ENCODE results near the gene ALPK1. TPM values are rescaled to one million over a fixed set of nuclear protein-coding genes. Genes with fewer than 3 reads are reported as not detected.
A peak's percentile ranks its signal among the peaks of the same experiment; 100 is the strongest.
"Not testable (repeated sequence)": the region's sequence is repeated elsewhere in the genome, so short reads cannot be mapped to it uniquely, and the experiment has no call there.

The ALPK1 gene
- total RNA-seq, 1 donor from 2014 or later, result 5.5 TPM

DNA sequence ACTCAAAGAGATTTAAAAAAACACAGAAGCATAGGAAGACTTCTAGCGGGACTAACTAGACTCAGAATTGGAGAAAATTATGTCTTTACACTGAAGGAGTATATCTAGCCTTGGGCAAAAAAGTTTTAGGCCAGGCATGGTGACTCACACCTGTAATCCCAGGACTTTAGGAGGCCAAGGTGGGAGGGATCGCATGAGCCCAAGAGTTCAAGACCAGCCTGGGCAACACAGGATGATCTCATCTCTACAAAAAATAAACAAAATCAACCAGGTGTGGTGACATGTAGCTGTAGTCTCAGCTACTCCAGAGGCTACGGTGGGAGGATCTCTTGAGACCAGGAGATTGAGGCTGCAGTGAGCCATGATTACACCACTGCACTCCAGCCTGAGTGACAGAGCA is 119.3 kb downstream of the ALPK1 start:
- DNase-seq (ENCODE audit: missing footprints) (no peak), ATAC-seq (no peak)
- intact Hi-C loops (cut with DNase I), result no loop called here

DNA sequence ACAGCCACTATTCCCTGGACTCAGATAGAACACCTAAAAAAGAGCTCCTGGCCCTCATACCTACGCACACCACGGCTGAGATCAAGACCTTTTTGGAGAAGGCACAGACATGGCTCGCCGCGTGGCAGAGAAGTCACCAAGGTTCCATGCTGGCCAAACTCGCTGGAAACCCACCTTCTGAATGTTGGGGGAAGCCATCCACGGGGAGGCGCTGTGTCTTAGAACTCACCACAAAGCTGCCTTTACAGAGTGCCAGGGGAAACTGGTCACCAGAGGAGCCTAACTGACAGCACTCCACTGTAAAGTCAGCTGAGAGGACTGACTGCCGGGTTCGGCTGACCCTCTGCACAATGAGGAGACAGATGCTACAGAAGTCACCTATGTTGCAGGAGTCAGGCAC is 120.9 kb downstream of the ALPK1 start:
- intact Hi-C loops (cut with DNase I), result no loop called here
- DNase-seq (ENCODE audit: missing footprints), result no peak
- no peak for ATAC-seq

DNA sequence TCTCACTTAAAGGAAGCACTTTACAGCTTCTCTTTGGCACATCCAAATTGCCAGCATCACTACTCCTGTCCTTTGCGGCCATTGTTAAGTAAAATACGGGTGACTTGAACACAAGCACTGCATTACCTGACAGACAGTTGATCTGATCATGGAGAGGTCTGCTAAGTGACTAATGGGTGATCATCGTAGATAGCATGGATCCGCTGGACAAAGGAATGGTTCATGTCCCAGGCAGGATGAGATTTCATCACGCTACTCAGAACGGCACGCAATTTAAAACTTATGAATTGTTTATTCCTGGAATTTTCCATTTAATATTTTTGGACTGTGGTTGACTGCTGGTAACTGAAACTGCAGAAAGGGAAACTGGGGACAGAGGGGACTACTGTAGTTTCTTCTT is 124.7 kb downstream of the ALPK1 start:
- intact Hi-C loops (cut with DNase I), result no loop called here
- ATAC-seq, result no peak
- no peak for DNase-seq (ENCODE audit: missing footprints)

DNA sequence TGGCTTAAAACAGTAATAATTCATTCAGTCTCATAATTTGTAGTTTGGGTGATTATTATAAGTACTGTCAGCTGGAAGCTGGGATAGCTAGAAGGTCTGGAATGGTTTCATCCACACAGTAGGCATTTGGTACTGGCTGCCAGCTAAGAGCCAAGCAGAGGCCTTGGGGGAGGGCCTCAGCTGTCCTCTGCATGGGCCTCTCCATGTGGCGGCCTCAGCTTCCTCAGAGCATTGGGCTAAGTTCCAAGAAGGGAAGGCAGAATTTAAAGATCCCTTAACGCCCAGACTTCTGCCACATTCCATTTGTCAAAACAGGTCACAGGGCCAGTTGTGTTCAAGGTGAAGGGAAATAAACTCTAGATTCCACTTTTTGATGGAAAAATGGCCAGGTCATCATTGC is 125.5 kb downstream of the ALPK1 start:
- DNase-seq (ENCODE audit: missing footprints) (no peak), ATAC-seq (no peak)
- intact Hi-C loops (cut with DNase I), result no loop called here

DNA sequence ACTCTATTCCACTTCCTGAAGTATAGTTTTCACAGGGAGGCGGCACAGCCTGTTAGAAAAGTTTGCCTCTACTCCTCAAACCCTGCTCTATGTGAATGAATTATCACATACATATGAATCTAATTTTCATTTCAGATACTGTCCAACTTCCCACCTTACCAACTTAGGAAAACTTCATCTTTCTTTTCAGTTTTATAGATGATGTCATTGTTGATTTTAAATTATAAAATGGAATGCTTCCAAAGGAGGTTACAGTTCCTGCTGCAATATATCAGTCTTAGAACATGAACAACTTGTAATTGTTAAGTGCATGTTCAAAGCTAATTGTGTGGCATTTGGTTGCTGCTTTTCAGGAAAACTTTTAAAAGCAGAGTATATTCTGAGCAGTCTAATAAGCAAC is 126.4 kb downstream of the ALPK1 start:
- ATAC-seq (no peak), DNase-seq (ENCODE audit: missing footprints) (no peak)
- intact Hi-C loops (cut with DNase I), result no loop called here

DNA sequence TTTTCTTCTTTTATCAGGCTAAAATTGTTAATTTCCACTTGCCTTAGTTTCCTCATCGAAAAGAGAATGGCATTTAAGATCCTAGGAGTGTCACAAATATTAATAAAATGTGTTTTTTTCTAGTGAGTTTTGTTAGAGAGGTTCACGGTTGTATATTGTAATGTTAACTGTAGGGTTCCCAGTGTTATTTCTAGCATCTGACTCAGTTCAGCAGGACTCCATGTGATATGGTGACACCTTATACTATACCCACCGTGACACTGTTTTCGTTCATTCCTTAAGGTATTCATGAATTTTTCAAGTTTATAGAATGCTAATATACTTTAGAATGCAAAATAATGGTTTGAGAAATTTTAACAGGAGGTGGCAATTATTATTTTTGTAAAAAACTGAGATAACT is 128.7 kb downstream of the ALPK1 start:
- DNase-seq (ENCODE audit: missing footprints), result no peak
- intact Hi-C loops (cut with DNase I), result no loop called here
- ATAC-seq, result no peak

DNA sequence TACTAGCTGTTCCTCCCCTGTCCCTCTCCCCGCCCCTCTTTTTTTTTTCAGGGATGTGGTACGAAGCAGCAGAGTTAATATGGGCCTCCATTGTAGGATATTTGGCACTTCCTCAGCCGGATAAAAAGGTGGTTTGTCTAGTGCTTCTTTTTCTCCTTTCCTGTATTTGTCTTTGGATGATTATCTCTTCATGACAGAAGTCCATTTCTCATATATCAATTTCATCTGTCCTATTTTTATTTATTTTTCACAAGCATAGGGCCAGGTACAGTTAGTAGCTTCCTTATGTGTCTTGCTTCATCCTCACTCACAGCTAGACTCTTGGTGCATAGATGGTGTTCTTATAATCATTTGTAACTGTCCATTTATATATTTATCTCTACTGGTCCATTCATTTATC is 129.2 kb downstream of the ALPK1 start:
- intact Hi-C loops (cut with DNase I), result no loop called here
- DNase-seq (ENCODE audit: missing footprints) (no peak), ATAC-seq (no peak)

DNA sequence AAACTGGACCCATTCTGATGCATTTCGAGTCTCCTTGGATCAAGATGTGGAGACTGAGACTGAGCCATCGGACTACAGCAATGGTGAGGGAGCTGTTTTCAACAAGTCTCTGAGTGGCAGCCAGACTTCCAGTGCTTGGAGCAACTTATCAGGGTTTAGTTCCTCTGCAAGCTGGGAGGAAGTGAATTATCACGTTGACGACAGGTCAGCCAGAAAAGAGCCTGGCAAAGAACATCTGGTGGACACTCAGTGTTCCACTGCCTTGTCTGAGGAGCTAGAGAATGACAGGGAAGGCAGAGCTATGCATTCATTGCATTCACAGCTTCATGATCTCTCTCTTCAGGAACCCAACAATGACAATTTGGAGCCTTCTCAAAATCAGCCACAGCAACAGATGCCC is 134.0 kb downstream of the ALPK1 start:
- intact Hi-C loops (cut with DNase I), result no loop called here
- DNase-seq (ENCODE audit: missing footprints) (no peak), ATAC-seq (peak; percentile 39)

DNA sequence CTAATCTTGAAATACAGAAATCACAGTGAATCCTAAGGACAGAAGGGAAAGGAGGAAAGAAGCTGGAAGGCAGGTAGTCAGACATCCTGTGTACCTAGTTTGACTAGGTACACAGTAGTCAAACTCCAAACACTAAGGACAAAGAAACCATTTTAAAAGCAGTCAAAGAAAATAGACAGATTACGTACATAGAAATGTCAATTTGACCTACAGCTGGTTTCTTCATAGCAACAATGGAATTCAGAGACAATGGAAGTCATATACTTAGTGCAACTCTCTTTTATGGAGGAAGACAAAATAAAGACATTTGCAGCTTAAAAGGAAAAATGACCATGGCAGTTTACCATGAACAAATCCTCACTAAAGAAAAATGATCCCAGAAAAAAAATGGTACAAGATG is 139.8 kb downstream of the ALPK1 start:
- ATAC-seq (no peak), DNase-seq (ENCODE audit: missing footprints) (no peak)
- intact Hi-C loops (cut with DNase I), result no loop called here

DNA sequence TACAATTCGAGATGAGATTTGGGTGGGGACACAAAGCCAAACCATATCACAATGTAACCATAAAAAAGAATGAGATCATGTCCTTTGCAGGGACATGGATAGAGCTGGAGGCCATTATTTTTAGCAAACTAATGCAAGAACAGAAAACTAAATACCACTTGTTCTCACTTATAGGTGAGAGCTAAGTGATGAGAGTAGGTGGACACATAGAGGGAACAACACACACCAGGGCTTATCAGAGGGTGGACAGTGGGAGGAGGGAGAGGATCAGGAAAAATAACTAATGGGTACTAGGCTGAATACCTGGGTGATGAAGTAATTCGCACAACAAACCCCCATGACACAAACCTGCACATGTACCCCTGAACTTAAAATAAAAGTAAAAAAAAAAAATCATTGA is 145.1 kb downstream of the ALPK1 start:
- intact Hi-C loops (cut with DNase I); ATAC-seq; DNase-seq (ENCODE audit: missing footprints): not testable (repeated sequence)

DNA sequence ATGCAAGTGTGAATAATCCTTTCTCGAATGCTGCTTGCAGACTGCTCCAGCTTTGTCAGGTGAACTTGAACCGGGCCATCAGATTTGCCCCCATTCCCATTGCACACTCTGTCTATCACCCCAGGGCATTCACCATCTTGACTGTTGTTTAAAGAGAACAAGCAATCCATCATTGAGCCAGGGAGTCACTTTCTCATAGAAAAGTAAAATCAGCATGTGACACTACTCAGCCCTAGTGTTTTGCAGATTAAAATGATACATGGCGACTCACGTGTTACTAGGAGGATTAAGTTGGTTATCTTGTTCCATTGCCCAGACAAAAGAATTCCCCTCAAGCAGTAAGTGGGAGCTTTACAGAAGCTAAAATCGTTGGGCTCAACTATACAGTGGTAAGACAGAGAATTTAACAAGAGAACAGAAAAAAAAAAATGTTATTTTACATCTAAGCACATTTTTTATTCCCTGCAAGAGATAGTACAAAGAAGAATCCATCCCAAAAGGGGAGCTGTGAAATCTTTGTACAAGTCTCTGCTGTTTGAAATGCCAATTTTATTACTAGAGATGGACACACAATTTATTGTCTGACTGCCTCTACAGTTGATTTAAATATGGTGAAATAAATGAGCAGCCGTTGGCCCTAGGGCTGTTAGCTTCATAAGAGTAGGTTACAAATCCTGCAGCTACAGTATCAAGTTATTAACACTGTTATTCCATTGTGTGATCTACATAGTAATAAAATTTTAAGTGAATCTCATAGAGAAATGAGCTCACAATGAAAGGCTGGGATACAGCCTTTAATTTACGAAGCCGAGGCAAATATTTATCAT is 151.3 kb downstream of the ALPK1 start:
- intact Hi-C loops (cut with DNase I), result no loop called here
- no peak for DNase-seq (ENCODE audit: missing footprints)
- no peak for ATAC-seq

DNA sequence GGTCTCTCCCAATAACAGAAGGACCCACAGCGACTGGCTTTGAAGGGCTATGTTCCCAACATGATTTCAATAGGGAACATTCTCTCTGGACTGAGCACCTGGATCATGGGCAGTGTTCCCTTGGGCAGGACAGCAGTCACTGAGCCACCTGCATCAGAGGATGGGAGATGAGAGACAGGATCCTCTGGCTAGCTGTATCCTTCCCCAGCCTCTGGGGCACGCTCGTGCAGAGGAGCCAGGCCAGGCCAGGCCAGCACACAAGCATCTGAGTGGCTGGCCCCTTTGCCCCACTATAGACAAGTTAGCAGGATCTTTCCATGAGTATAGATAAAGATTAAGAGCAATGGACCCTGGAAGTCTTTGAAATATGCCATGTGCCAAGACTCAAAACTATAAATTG is 152.5 kb downstream of the ALPK1 start:
- no peak for DNase-seq (ENCODE audit: missing footprints)
- ATAC-seq, result no peak
- intact Hi-C loops (cut with DNase I), result no loop called here

DNA sequence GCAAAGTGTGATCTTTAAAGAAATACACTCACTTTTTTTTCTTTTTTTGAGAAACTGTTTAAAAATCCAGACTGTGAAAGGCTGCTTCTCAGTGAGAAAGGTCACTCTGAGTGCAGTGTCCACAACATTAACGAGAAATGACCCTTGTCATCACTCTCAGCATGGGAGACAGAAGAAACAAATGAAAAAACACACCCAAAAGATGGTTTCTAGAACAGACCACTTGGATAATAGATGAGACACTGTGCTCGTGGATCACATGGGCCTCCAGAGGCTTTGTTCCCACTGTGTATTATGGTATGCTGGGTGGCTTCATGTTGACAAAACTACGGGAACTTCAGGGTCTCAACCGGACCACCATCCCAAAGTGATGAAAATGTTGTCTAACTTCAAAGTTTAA is 153.9 kb downstream of the ALPK1 start:
- intact Hi-C loops (cut with DNase I), result no loop called here
- DNase-seq (ENCODE audit: missing footprints) (no peak), ATAC-seq (no peak)

DNA sequence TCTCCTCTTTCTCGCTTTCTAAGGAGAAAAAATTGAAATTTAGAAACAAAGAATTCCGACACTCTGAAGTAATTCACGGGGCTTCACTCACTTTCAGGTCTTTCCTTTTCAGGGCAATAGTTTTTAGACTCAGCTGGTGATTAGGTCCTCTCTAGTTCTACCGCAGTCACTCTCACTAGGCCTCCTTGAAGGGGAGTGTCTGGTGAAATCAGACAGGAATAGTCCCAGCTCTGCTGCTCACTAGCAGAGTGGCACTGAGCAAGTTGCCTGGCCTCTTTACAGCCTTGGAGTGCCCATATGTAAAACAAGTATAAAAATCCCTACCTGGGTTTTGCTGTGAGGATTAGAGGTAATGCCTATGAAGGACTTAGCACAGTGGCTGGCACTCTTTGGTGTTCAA is 154.7 kb downstream of the ALPK1 start:
- intact Hi-C loops (cut with DNase I), result no loop called here
- ATAC-seq, result no peak

DNA sequence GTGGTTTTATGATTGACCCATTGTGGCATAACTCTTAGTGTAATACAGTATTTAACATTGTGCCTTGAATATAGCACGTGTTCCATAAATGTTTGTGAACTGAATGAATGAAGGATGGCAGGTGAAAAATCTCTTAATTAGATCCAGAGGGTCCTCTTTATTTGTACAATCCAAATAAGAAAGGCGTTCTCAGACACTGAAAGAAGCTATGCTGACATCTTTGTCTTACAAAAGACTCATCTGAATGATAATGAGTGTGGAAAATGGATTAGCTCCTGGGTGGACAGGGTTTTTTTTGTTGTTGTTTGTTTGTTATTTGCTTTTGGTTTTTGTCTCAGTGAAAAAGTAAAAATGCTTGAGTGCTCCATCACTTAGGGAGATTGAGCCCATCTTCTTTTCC is 156.2 kb downstream of the ALPK1 start:
- ATAC-seq, result no peak
- intact Hi-C loops (cut with DNase I), result no loop called here
- DNase-seq (ENCODE audit: missing footprints), result no peak

More for the DNA sequence above, 154.7 kb downstream of the ALPK1 start:
- DNase-seq (ENCODE audit: missing footprints), result no peak

DNA sequence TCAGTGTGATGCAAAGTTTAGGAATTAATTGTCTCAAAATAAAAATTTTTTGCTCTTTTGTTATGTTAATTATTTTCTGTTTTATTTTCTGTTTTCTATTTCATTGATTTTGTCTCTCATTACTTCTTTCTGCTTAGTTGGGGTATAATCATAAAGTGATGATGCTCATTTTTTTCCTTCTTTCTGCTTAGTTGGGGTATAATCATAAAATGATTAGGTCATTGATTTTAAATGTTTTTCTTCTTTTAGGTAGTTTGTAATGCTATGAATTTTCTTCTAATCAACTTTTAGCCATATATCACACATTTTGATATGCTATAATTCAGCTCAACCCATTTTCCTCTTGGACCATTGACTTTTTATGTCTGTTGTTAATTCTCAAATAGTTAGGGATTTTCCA is 175.1 kb downstream of the ALPK1 start:
- no peak for ATAC-seq
- no peak for DNase-seq (ENCODE audit: missing footprints)

DNA sequence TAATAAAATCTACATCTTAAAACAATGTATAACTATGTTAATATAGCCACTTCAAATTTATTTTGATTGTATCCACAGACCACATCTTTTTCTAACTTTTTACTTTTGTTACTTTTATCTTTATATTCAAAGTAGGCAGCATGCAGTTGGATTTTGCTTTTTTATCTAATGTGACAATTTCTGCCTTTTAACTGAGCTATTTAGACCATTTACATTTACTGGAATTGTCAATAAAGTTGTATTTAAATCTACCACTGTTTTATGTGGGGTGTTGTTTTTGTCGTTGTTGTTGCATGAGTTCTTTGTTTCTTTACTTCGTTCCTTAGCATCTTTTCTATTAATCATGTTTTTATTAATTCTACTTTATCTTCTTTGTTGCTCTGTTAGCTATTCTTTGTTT is 176.8 kb downstream of the ALPK1 start:
- DNase-seq (ENCODE audit: missing footprints), result no peak
- ATAC-seq, result no peak
- intact Hi-C loops (cut with DNase I), result no loop called here

More for the DNA sequence above, 175.1 kb downstream of the ALPK1 start:
- intact Hi-C loops (cut with DNase I), result no loop called here

DNA sequence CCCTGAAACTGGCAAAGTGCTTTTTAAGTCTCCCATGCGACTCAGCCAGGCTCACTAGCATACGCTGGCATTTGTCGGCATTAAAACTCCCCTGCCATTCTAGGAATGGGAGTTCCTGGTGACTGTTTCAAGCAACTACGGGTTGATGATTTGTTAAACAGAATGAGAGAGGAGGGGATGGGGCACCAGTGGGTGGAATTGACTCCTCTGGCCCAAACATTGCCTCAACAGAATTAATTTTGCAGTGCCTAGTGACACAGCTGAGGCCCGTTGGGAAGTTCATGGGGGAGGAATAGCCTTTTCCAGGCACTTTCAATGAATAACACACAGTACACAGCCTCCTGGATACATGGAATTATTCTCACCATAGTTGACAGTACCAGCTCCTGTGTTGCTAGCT is 188.8 kb downstream of the ALPK1 start:
- DNase-seq (ENCODE audit: missing footprints), result no peak
- ATAC-seq, result no peak
- intact Hi-C loops (cut with DNase I), result no loop called here

DNA sequence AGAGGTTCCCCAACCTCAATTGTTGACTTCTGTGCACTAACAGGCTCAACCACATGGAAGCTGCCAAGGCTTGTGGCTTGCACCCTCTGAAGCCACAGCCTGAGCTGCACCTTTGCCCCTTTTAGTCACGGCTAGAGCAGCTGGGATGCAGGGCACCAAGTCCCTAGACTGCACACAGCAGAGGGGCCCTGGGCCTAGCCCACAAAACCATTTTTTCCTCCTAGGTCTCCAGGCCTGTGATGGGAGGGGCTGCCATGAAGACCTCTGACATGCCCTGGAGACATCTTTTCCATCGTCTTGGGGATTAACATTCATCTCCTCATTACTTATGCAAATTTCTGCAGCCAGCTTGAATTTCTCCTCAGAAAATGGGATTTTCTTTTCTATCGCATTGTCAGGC is 193.6 kb downstream of the ALPK1 start:
- intact Hi-C loops (cut with DNase I), result not testable (repeated sequence)

More for the DNA sequence above, 193.6 kb downstream of the ALPK1 start:
- not testable (repeated sequence) for ATAC-seq; DNase-seq (ENCODE audit: missing footprints)
